HG02623 (cell line): ENCODE results near the gene TBC1D12.
"Not testable (repeated sequence)": the region's sequence is repeated elsewhere in the genome, so short reads cannot be mapped to it uniquely, and the experiment has no call there.

Source experiments
- ATAC-seq: cut with Tn5 transposase; IDR thresholded peaks from one replicate; pipeline ENCODE4 v1.9.1; 2021; ENCODE audit warnings: moderate library complexity; ENCODE audit not compliant: unreplicated experiment

The TBC1D12 gene

DNA sequence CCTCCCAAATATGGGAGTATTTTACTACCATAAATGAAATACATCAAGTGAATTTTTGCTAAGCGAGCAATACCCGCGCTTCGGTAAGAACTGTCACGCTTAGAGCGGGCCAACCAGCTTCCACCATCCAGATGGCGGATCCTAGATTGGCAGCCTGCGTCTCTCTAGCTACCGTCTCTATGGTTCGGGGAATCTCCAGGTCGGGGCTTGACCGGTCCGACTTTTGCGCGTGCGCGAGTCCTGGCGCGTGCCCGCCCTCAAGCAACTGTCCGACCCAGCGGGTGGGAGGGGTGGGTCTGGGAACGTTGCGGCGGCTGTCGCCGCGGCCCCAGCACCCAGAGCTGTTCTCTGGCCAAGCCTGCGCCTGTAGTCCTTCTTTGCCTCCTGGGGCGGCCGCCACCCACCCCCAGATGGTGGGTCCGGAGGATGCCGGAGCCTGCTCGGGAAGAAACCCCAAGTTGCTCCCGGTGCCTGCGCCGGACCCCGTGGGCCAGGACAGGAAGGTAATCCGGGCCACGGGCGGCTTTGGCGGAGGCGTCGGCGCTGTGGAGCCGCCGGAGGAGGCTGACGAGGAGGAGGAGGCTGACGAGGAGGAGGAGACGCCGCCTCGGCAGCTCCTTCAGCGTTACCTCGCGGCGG, at the start of gene TBC1D12:
TSS of gene TBC1D12 (plus strand) at position 338 of the 639 bp plus-strand sequence. CDS start at position 411, 73 bp downstream.
- peak; percentile 62 for ATAC-seq

DNA sequence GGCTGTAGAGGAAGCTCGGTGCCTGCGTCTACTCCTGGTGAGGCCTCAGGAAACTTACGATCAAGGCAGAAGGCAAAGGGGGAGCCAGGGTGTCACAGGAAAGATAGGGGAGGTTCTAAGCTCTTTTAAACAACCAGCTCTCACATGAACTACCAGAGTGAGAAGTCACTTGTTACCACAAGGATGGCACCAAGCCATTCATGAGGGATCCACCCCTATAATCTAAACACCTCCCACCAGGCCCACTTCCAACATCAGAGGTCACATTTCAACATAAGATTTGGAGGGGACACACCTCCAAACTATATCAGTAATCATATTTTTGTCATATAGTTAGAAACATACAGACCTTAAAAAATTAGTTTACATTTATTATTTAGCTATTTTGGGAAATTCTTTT, 49.0 kb upstream of the TBC1D12 start:
- ATAC-seq: no peak

DNA sequence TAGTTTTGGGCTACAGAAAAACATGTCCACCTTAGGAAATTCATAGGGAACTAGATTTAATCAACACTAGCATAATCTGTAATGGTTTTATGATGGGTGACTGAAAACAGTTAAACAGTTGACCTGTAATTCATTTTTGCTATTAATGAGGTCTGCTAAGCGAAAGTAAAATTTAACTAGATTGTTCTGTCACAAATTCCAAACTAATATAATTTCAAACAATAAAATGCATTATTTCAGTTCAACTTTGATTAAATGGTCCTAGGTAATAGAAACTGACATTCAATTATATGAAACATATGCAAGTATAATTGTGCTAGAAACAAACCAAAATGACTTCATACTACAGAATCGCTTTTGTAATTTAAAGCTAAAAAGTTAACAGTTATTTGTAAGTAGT, 46.5 kb upstream of the TBC1D12 start:
- ATAC-seq: no peak

DNA sequence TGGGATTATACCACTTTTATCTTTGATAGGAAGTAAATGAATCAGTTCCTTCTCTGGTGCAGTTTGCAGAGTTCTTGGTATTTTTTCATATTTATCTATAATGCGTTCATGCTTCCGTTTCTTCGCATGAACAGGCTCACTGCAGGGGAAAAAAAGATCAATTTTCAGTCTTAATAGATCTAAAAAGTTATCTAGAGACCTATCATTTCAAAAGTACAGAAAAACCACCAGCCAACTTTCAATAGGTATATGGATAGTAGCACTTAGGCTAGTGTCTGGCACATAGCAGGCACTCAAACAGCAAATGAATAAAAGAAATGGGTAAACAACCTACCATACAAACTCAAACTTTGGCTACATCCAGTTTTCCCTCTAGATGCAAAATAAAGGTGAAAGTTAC, 45.1 kb upstream of the TBC1D12 start:
- no peak for ATAC-seq

DNA sequence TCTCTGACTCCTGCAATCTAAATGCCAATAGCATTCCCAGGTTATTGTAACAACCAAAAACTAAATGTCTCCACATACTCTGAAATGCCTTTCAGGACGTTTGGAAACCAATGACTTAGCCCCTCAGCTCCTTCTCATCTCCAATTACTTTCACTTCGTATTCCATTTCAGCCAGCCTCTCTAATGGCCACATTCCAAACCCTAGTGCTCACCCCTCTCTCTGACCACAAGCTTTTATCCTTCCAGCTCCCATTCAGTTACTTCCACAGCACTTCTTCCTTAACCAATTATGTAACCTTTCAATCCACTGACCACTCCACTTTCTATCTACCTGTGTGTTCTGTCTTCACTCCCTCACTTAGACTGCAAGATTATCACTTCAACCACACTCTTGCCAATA, 43.9 kb upstream of the TBC1D12 start:
- ATAC-seq: no peak

GRCh38 chr10:94361171-94361794, 41.1 kb upstream of the TBC1D12 start:
- ATAC-seq: no peak

GRCh38 chr10:94362360-94363250, 39.7 kb upstream of the TBC1D12 start, which contains the start of gene NOC3L:
NOC3L (minus strand) TSS chr10:94362939; CDS start chr10:94362838, 101 bp downstream.
- ATAC-seq: peak; percentile 99

DNA sequence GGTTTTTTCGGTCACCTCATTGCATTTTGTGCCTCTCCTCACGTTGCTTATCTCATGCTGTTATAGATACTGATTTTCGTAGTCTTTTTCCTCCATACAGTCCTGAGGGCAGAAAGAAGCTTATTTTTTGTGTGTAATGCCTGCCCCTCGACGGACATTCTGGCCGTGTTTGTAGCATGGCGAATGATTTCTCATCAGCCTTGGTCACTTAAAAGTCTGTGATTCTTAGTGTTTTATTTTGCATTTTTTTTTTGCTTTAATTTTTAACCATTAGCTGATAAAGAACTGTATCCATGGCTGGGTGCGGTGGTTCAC, 39.1 kb upstream of the TBC1D12 start:
- ATAC-seq: no peak

DNA sequence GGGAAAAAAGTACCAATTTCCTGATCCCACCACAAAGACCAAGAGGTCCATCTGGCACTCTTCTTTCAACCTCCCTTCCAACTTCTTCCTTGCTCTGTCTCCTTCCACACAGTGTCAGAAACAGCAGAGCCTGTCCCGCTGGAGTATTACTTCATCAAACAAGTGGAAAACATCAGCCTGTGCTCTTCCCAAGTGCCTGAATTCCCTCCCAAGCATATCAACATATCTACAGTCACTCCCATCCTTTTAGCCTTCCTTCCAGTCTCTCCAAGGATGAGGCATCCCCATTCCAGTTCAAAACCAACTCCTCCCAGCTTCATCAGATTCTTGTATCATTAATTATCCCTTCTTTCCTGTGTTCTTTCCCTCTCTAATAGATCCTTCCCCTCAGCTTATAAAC, 37.9 kb upstream of the TBC1D12 start:
- no peak for ATAC-seq

GRCh38 chr10:94366382-94366781, 36.0 kb upstream of the TBC1D12 start:
- no peak for ATAC-seq

DNA sequence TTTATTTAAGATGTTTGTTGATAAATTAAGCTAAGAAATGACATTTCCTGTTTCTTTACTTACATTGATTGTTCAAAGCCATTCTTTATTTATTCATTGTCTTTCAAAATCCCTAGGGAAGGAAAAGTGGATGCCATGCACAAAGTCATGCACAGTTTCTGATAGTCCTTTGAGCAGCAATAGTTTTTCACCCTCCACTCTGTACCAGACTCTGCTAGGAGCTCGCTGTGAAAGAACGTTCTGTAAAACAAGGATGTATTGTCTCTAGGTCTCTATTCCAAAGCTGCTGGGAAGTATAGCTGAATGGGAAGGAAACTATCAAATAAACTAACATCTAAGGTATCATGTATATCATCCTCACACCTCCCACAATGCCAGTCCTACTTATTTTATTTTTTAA, 31.8 kb upstream of the TBC1D12 start:
- no peak for ATAC-seq

DNA sequence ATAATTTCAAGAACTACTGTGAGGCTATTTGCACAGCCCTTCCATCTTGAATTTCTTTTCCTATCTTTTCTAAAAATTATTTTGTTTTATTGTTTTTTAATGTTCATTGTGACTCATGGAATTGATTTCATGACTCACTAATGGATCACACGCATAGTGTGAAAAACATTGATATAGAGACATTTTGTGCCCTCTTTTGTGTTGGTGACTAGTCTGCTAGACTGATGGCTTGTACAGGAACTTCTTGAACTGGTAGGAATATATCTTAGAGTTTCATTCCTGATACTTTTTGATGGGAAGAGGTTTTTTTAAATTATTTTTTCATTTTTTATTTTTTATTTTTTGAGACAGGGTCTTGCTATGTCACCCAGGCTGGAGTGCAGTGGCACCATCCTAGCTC, 27.0 kb upstream of the TBC1D12 start:
- no peak for ATAC-seq

GRCh38 chr10:94376865-94377264, 25.5 kb upstream of the TBC1D12 start:
- no peak for ATAC-seq

DNA sequence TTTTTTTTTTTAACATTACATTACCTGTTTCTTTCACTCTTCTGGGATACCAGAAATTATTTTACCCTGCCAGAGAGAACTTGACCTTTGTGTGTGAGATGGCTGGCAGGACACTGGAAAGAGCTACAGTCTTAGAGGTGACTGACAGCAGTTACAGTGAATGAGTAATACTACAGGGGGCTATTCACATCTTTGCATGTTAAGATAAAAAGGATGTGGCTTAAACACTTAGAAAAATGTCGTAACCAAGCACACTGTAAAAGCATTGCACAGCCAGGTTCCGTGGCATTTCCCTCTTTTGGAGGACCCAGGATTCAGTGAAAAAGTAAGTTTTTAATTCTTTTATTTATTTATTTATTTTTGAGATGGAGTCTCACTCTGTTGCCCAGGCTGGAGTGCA, 18.8 kb upstream of the TBC1D12 start:
- ATAC-seq: no peak

DNA sequence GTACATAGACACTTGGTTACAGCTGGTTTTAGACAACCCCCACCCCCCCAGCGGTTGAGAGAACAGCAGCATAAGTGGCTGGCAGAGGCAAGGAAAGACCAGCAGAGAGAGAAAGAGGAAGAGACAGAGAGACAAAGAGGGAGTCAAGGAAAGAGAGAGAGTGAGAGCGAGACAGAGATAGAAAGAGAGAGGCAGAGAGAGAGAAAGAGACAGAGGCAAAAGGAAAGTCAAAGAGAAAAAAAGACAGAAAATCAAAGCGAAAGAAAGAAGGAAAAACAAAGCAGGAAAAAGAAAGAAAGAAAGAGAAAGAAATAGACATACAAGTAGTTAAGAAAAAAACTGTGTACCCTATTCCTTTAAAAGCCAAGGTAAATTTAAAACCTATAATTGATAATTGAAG, 16.6 kb upstream of the TBC1D12 start:
- not testable (repeated sequence) for ATAC-seq

DNA sequence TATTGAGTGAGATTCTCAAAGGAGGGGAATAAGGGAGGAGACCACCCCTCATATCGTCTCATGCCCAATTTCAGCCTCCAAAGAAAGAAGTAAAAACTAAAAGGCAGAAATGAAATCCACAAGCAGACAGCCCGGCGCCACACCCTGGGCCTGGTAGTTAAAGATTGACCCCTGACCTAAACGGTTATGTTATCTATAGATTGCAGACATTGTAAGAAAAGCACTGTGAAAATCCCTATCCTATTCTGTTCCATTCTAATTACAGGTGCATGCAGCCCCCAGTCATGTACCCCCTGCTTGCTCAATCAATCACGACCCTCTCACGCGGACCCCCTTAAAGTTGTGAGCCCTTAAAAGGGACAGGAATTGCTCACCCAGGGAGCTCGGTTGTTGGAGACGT, 10.2 kb upstream of the TBC1D12 start:
- ATAC-seq: not testable (repeated sequence)

DNA sequence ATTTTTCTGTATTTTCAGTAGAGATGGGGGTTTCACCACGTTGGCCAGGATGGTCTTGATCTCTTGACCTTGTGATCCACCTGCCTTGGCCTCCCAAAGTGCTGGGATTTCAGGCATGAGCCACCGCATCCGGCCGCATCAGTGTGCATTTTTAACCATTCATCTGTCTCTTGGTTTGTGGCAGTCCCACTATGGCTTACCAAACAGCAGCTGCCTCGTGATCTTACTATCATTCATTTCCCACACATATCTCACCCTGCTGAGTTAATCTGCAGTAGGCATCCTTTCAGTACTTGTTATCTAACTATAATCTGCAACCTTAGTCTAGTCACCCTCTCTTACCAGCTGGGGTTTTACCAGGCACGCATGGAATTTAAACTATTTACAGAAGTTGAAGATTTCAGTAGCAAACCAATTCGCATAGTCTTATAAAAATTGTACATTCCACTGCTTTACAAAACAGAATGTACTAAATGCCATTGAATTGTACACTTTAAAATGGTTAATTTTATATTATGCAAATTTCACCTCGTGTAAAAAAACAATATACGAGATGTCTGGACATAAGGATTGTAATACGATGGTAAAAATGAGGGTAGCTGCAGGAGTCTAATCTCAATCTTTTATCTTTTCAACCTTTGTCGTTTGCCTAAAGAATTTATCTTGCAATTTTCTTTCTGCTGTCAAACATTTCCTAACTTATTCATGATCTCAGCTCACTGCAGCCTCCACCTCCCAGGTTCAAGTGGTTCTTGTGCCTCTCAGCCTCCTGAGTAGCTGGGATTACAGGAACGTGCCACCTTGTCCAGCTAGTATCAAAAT, 4.6 kb upstream of the TBC1D12 start:
- ATAC-seq: no peak

DNA sequence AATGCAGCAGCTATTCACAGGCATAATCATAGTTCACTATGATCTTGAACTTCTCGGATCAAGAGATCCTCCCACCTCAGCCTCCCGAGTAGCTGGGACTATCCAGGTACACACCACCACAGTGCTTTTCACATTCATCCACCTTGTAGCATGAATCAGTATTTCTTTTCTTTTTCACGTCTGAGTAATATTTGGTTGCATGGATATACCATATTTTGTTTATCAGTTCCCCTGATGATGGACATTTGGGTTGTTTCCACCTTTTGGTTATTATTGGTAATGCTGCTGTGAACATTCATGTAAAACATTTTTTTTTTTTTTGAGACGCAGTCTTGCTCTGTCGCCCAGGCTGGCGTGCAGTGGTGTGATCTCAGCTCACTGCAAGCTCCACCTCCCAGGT, 3.6 kb upstream of the TBC1D12 start:
- ATAC-seq: no peak

DNA sequence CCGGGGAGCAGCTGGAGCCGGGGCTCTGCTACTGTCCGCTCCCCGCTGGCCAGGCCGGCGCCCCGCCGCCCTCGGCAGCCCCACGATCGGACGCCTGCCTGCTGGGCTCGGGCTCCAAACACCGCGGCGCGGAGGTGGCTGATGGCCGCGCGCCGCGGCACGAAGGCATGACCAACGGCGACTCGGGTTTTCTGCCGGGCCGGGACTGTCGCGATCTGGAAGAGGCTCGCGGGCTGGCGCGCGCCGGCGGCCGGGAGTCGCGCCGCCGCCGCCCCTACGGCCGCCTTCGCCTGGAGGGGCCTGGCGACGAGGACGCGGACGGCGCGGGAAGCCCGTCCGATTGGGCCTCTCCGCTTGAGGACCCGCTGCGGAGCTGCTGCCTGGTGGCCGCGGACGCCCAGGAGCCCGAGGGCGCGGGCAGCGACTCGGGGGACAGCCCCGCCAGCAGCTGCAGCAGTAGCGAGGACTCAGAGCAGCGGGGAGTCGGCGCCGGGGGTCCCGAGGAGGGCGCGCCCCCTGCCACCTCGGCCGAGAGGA, 570 bp downstream of the TBC1D12 start:
- peak; percentile 21 for ATAC-seq

DNA sequence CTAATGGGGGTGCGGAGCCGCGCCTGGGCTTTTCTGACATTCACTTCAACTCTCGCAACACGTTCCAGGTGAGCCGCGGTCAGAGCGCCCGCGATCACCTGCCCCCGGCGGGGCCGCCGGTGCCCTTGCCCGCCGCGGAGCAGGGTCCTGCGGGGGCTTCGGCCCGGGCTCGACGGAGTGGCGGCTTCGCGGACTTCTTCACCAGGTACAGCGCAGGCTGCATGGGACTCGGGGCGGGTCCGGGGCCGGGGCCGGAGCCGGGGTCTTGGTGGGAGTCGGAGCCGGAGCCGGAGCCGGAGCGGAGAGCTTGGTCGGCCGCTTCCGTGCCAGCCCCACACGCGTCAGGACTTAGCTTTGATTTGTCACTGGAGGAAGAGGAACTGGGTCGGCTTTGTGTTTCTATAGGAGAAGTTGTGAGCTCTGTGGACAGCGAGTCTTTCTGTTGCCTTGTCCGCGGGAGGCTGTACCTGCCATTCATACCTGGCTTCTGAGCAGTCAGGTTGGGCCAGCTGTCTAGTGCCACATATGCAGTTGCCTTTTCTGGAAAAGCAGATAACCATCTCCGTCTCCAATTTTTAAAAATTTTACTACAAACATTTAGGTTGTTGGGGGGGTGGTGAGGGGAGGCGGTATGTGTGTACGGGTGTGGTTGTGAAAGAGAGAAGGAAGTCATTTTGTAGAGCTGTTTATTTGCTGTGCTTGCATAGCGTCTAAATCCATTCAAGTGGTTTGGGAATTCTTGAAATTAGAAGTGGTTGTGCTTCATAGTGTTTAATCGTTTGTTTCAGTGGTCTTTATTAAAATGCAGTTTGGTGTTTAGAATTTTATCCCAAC, 1.3 kb downstream of the TBC1D12 start:
- peak; percentile 56 for ATAC-seq
